ENCODE results near the gene USE1.

GRCh38 chr19:17259118-17259780 is 44.1 kb downstream of the USE1 start:
- no peak for TF ChIP-seq CTCF (IDR thresholded peaks at IDR 0.05)
- no peak for TF ChIP-seq POLR2A (IDR thresholded peaks at IDR 0.05)
- TF ChIP-seq EP300 (IDR thresholded peaks at IDR 0.05), result no peak
